GM12874 (cell line): ENCODE measurements around the gene LCAT.

Experiments
- CTCF ChIP-seq: IDR thresholded peaks from 2 replicates; pipeline ENCODE4 v1.5.1; 2011; ENCODE audit warnings: low read depth, mild to moderate bottlenecking, control low read depth, low read length, moderate library complexity; ENCODE audit not compliant: insufficient read depth

Gene LCAT

GRCh38 chr16:67902831-67903230 lies 41.1 kb downstream of the LCAT start:
- TF ChIP-seq CTCF = no peak

- no peak for TF ChIP-seq CTCF
Observed at GRCh38 chr16:67901734-67902133, 42.2 kb downstream of the LCAT start.

GRCh38 chr16:67897231-67897630 lies 46.7 kb downstream of the LCAT start:
- no peak for TF ChIP-seq CTCF

GRCh38 chr16:67893743-67894399 lies 50.0 kb downstream of the LCAT start:
- TF ChIP-seq CTCF = no peak

GRCh38 chr16:67892899-67893742 lies 50.8 kb downstream of the LCAT start, which contains the start of gene PSKH1:
Gene PSKH1, plus strand, starts transcription at chr16:67893254. Its CDS starts 15,496 bp downstream, at chr16:67908750.
- TF ChIP-seq CTCF = no peak

GRCh38 chr16:67892375-67892774 lies 51.5 kb downstream of the LCAT start:
- TF ChIP-seq CTCF = no peak
